SK-N-SH (cell line): ENCODE data around the gene JPH3. TPM values are rescaled to one million over a fixed set of nuclear protein-coding genes. Genes with fewer than 3 reads are reported as not detected.

Experiments
- CTCF ChIA-PET: fragments of 300-600, 350-600 bp; formaldehyde crosslinking; extraction: SDS; loops from one replicate; lab custom pipeline; 2021; lab: Yijun Ruan, JAX
- POLR2A ChIA-PET: fragments of 350-600 bp; sonication (Branson Sonifier 250); formaldehyde crosslinking; extraction: SDS; loops from one replicate; lab custom pipeline; 2020; ENCODE audit warnings: antibody characterized with exemption, inconsistent platforms; lab: Yijun Ruan, JAX
- DNase-seq: peaks from one replicate; pipeline ENCODE4 v3.0.0; 2012
- H2AFZ ChIP-seq: fragments of 200-600 bp; sonication (generic); 2 replicates; pipeline ENCODE4 v1.8.1; 2016; ENCODE audit warnings: antibody characterized with exemption, mild to moderate bottlenecking, low read depth
- H3F3A ChIP-seq: fragments of 200-600 bp; sonication (generic); replicated peaks from 2 replicates; pipeline ENCODE3; 2016; ENCODE audit warnings: antibody characterized with exemption, mild to moderate bottlenecking; ENCODE audit not compliant: insufficient read depth
- H3K27ac ChIP-seq, 2 experiments: fragments of 200-500 bp in 1 of 2; fragments of 200-600 bp in 1 of 2; sonication (Bioruptor generic) in 1 of 2; sonication (generic), shearing (Covaris generic) in 1 of 2; 2 replicates each; pipeline versions ENCODE4 v1.5.1 to v1.6.1; 2014 to 2016; ENCODE audit warnings: low read depth in 2 of 2, inconsistent platforms in 1 of 2, low read length in 1 of 2, mild to moderate bottlenecking in 1 of 2, mixed read lengths in 1 of 2
- H3K27me3 ChIP-seq: fragments of 200-600 bp; sonication (generic), shearing (Covaris generic); 2 replicates; pipeline ENCODE4 v1.6.1; 2016; ENCODE audit warnings: mixed run types; ENCODE audit not compliant: insufficient read depth
- H3K36me3 ChIP-seq, 2 experiments: fragments of 200-500 bp in 1 of 2; fragments of 200-600 bp in 1 of 2; sonication (Bioruptor generic) in 1 of 2; sonication (generic) in 1 of 2; replicated peaks in 1 of 2; 2 replicates each; pipeline versions ENCODE3 to v1.5.1; 2014 to 2016; ENCODE audit warnings: low read length in 1 of 2, mild to moderate bottlenecking in 1 of 2; ENCODE audit not compliant: insufficient read depth in 2 of 2, control insufficient read depth in 1 of 2
- H3K4me1 ChIP-seq, 2 experiments: fragments of 200-500 bp in 1 of 2; fragments of 200-600 bp in 1 of 2; sonication (Bioruptor generic) in 1 of 2; sonication (generic), shearing (Covaris generic) in 1 of 2; 2 replicates each; pipeline versions ENCODE4 v1.5.1 to v1.6.1; 2014 to 2016; ENCODE audit warnings: low read depth in 1 of 2, low read length in 1 of 2, mixed run types in 1 of 2; ENCODE audit not compliant: insufficient read depth in 2 of 2, control insufficient read depth in 1 of 2
- H3K4me2 ChIP-seq: fragments of 200-600 bp; sonication (generic), shearing (Covaris generic); 2 replicates; pipeline ENCODE4 v1.6.1; 2017; ENCODE audit warnings: mixed run types
- H3K4me3 ChIP-seq, 2 experiments: fragments of 200-500 bp in 1 of 2; fragments of 200-600 bp in 1 of 2; sonication (Bioruptor generic) in 1 of 2; sonication (generic), shearing (Covaris generic) in 1 of 2; 2 replicates each; pipeline versions ENCODE4 v1.5.1 to v1.8.1; 2014 to 2016; ENCODE audit warnings: low read depth in 2 of 2, inconsistent platforms in 1 of 2, low read length in 1 of 2, mild to moderate bottlenecking in 1 of 2, mixed read lengths in 1 of 2, moderate library complexity in 1 of 2
- H3K79me2 ChIP-seq: fragments of 200-600 bp; sonication (generic); 2 replicates; pipeline ENCODE4 v1.8.1; 2017; ENCODE audit warnings: mild to moderate bottlenecking; ENCODE audit not compliant: insufficient read depth
- H3K9ac ChIP-seq: fragments of 200-600 bp; sonication (generic); 2 replicates; pipeline ENCODE4 v1.6.1; 2017; ENCODE audit warnings: mixed run types
- H3K9me2 ChIP-seq: fragments of 200-600 bp; sonication (generic); 2 replicates; pipeline ENCODE4 v1.6.1; 2017; ENCODE audit warnings: mixed run types
- H3K9me3 ChIP-seq: fragments of 200-600 bp; sonication (generic); 2 replicates; pipeline ENCODE4 v1.6.1; 2017; ENCODE audit warnings: mixed run types, mild to moderate bottlenecking, moderate library complexity
- H4K20me1 ChIP-seq: fragments of 200-600 bp; sonication (generic); 2 replicates; pipeline ENCODE4 v1.6.1; 2017; ENCODE audit warnings: mild to moderate bottlenecking, mixed run types; ENCODE audit not compliant: insufficient read depth
- CHD2 ChIP-seq: fragments of 150-350 bp; IDR thresholded peaks from 2 replicates; pipeline ENCODE4 v1.6.1; 2018; ENCODE audit warnings: low read length; ENCODE audit not compliant: partially characterized antibody
- EZH2phosphoT487 ChIP-seq: fragments of 200-600 bp; sonication (generic); IDR thresholded peaks from 2 replicates; pipeline ENCODE4 v1.6.1; 2017; ENCODE audit warnings: low read depth, mixed run types, mild to moderate bottlenecking, antibody characterized with exemption, moderate library complexity, borderline replicate concordance
- FOSL2 ChIP-seq: IDR thresholded peaks from 2 replicates; pipeline ENCODE4 v1.4.0; 2012; ENCODE audit warnings: low read depth, mild to moderate bottlenecking, moderate library complexity, borderline replicate concordance
- FOXJ3 ChIP-seq: sonication (generic); formaldehyde crosslinking; IDR thresholded peaks from 2 replicates; pipeline ENCODE4 v1.5.1; 2020; ENCODE audit warnings: mild to moderate bottlenecking, missing genetic modification reagents
- GABPA ChIP-seq: IDR thresholded peaks from 2 replicates; pipeline ENCODE4 v1.4.0; 2012; ENCODE audit warnings: low read depth, mild to moderate bottlenecking
- GATA2 ChIP-seq: sonication (generic); formaldehyde crosslinking; IDR thresholded peaks from 2 replicates; pipeline ENCODE4 v1.5.0; 2020; ENCODE audit warnings: mild to moderate bottlenecking, missing genetic modification reagents
- JUND ChIP-seq: IDR thresholded peaks from 2 replicates; pipeline ENCODE4 v1.4.0; 2012
- MEF2A ChIP-seq: IDR thresholded peaks from 2 replicates; pipeline ENCODE4 v1.4.0; 2012; ENCODE audit warnings: low read depth, borderline replicate concordance
- NFIC ChIP-seq: IDR thresholded peaks from 2 replicates; pipeline ENCODE4 v1.4.0; 2012; ENCODE audit warnings: borderline replicate concordance
- NRF1 ChIP-seq: IDR thresholded peaks from 2 replicates; pipeline ENCODE4 v1.6.1; 2012; ENCODE audit warnings: low read depth, mild to moderate bottlenecking, low read length
- POLR2AphosphoS5 ChIP-seq: IDR thresholded peaks from 2 replicates; pipeline ENCODE4 v1.6.1; 2012; ENCODE audit warnings: low read depth, low read length
- RAD21 ChIP-seq: IDR thresholded peaks from 2 replicates; pipeline ENCODE4 v1.6.1; 2012; ENCODE audit warnings: mild to moderate bottlenecking, low read length
- RFX5 ChIP-seq: IDR thresholded peaks from 2 replicates; pipeline ENCODE4 v1.6.1; 2012; ENCODE audit warnings: mild to moderate bottlenecking, improper control_type of control experiment, low read length
- SIN3A ChIP-seq: IDR thresholded peaks from 2 replicates; pipeline ENCODE4 v1.6.1; 2012; ENCODE audit warnings: low read depth, mild to moderate bottlenecking, low read length, moderate library complexity, borderline replicate concordance
- TAF1 ChIP-seq: IDR thresholded peaks from 2 replicates; pipeline ENCODE4 v1.6.1; 2012; ENCODE audit warnings: low read depth, mild to moderate bottlenecking, low read length, moderate library complexity, borderline replicate concordance
- TCF12 ChIP-seq: IDR thresholded peaks from 2 replicates; pipeline ENCODE4 v1.4.0; 2012
- YY1 ChIP-seq: IDR thresholded peaks from 2 replicates; pipeline ENCODE4 v1.4.0; 2012; ENCODE audit warnings: low read depth, mild to moderate bottlenecking
- WGBS: methylation state at CpG from one replicate; pipeline ENCODE4 v1.1.6; 2017; ENCODE audit warnings: low lambda C conversion rate; 5-methylcytosine and 5-hydroxymethylcytosine counted together
- polyA plus RNA-seq, 3 experiments: library from polyadenylated mRNA; depleted of rRNA; stranded (reverse); fragments of >200 nt; gene quantifications; 2 replicates each; pipeline ENCODE4 v1.2.3, GENCODE V29; 2012
- TF ChIP-seq, protein P1 (sequence below): IDR thresholded peaks from 2 replicates; pipeline ENCODE4 v1.4.0; 2012; ENCODE audit warnings: low read depth, borderline replicate concordance
- TF ChIP-seq, protein P2 (sequence below): IDR thresholded peaks from 2 replicates; pipeline ENCODE4 v1.4.0; 2012; ENCODE audit warnings: low read depth, borderline replicate concordance
- TF ChIP-seq, protein P3 (sequence below): fragments of 150-350 bp; IDR thresholded peaks from 2 replicates; pipeline ENCODE4 v1.6.1; 2017; ENCODE audit warnings: antibody characterized with exemption, low read length, low read depth, borderline replicate concordance
- TF ChIP-seq, protein P4 (sequence below): fragments of 150-350 bp; IDR thresholded peaks from 2 replicates; pipeline ENCODE4 v1.6.1; 2016; ENCODE audit warnings: mild to moderate bottlenecking, low read depth, low read length
- TF ChIP-seq, protein P5 (sequence below): IDR thresholded peaks from 2 replicates; pipeline ENCODE4 v1.4.0; 2012; ENCODE audit warnings: low read depth
- TF ChIP-seq, protein P6 (sequence below): IDR thresholded peaks from 2 replicates; pipeline ENCODE4 v1.6.1; 2012; ENCODE audit warnings: mild to moderate bottlenecking, low read depth, low read length, moderate library complexity

Gene JPH3
- polyA plus RNA-seq, 1 of the 3 experiments (the other 2 are of a cell fraction), result 0.25 TPM

DNA sequence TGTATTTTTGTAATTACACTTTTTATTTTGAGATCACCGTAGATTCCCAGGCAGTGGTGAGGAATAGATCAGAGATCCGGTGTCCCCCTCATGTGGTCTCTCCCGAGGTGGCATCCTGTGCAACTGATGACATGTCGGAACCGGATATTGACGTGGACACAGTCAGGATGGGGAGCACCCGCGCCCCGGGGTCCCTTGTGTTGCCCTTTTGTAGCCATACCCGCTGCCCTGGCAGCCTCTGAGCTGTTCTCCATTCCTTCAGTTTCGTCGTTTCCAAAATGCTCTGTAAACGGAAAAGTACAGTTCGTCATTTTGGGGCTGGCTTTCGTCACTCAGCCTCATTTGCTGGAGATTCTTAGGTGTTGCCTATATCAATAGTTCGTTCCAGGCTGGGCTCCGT is 14.2 kb downstream of the JPH3 start (continued):
- no peak for TF ChIP-seq GATA2 (CRISPR knock-in tag)
- TF ChIP-seq, protein P1, sequence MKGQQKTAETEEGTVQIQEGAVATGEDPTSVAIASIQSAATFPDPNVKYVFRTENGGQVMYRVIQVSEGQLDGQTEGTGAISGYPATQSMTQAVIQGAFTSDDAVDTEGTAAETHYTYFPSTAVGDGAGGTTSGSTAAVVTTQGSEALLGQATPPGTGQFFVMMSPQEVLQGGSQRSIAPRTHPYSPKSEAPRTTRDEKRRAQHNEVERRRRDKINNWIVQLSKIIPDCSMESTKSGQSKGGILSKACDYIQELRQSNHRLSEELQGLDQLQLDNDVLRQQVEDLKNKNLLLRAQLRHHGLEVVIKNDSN, result no peak
- no peak for TF ChIP-seq POLR2AphosphoS5
- TF ChIP-seq, protein P2, sequence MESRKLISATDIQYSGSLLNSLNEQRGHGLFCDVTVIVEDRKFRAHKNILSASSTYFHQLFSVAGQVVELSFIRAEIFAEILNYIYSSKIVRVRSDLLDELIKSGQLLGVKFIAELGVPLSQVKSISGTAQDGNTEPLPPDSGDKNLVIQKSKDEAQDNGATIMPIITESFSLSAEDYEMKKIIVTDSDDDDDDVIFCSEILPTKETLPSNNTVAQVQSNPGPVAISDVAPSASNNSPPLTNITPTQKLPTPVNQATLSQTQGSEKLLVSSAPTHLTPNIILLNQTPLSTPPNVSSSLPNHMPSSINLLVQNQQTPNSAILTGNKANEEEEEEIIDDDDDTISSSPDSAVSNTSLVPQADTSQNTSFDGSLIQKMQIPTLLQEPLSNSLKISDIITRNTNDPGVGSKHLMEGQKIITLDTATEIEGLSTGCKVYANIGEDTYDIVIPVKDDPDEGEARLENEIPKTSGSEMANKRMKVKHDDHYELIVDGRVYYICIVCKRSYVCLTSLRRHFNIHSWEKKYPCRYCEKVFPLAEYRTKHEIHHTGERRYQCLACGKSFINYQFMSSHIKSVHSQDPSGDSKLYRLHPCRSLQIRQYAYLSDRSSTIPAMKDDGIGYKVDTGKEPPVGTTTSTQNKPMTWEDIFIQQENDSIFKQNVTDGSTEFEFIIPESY, result no peak

DNA sequence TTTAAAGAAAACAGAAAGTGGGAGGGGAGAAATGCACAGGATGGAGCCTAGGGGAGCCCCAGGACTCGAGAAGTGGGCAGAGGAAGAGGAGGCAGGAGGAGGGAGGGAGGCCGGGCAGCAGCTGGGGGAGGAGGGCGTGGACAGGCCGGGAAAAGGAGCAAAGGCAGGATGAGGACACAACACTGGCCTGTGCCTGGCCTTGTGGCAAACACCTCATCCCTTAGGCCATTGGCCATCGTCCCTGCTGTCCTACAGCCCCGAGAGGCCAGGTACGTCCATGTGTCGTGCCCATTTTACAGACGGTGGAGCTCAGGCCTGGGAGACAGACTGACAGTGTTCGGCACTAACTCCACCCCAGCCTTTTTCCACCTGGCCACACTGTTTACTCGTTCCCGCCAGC is 15.9 kb downstream of the JPH3 start:
- Histone ChIP-seq H3K9me2 (no peaks in the 10 kb centered on the region), H4K20me1 (no peaks in the 10 kb centered on the region), H3K9me3 (no peaks in the 10 kb centered on the region), H3F3A (no peaks in the 10 kb centered on the region), H3K79me2 (no peaks in the 10 kb centered on the region), H2AFZ (no peak overlapping the region), H3K36me3 (no peaks in the 10 kb centered on the region), H3K27me3 (no peaks in the 10 kb centered on the region; the same call in 1 of the 2 replicates), H3K4me2 (no peak overlapping the region), H3K4me3 (no peak overlapping the region), H3K27ac (no peak overlapping the region), H3K9ac (no peak overlapping the region), H3K4me1 (no peaks in the 10 kb centered on the region)
- 64% methylated on average over 8 of the region's 12 CpGs for WGBS
- no peak for DNase-seq
- ChIA-PET CTCF (interaction anchor here (1.2 to 1.6 kb wide), 3 partner anchors 12 to 19 kb away, joined by 3 to 11 read pairs (median 4); no protein-coding TSS in a partner anchor), POLR2A (no interaction called here)
- TF ChIP-seq TAF1, result no peak
- TF ChIP-seq NFIC, result no peak
- TF ChIP-seq FOSL2, result no peak
- no peak for TF ChIP-seq JUND
- no peak for TF ChIP-seq GABPA
- TF ChIP-seq, protein P3, sequence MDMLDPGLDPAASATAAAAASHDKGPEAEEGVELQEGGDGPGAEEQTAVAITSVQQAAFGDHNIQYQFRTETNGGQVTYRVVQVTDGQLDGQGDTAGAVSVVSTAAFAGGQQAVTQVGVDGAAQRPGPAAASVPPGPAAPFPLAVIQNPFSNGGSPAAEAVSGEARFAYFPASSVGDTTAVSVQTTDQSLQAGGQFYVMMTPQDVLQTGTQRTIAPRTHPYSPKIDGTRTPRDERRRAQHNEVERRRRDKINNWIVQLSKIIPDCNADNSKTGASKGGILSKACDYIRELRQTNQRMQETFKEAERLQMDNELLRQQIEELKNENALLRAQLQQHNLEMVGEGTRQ, result no peak
- TF ChIP-seq, protein P4, sequence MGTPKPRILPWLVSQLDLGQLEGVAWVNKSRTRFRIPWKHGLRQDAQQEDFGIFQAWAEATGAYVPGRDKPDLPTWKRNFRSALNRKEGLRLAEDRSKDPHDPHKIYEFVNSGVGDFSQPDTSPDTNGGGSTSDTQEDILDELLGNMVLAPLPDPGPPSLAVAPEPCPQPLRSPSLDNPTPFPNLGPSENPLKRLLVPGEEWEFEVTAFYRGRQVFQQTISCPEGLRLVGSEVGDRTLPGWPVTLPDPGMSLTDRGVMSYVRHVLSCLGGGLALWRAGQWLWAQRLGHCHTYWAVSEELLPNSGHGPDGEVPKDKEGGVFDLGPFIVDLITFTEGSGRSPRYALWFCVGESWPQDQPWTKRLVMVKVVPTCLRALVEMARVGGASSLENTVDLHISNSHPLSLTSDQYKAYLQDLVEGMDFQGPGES, result no peak
- no peak for TF ChIP-seq SIN3A
- no peak for TF ChIP-seq TCF12
- TF ChIP-seq NRF1, result no peak
- TF ChIP-seq YY1, result no peak
- TF ChIP-seq GATA2 (CRISPR knock-in tag), result no peak
- TF ChIP-seq, protein P5, sequence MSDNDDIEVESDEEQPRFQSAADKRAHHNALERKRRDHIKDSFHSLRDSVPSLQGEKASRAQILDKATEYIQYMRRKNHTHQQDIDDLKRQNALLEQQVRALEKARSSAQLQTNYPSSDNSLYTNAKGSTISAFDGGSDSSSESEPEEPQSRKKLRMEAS, result no peak
- no peak for TF ChIP-seq CHD2
- TF ChIP-seq RFX5, result no peak
- TF ChIP-seq MEF2A, result no peak
- no peak for TF ChIP-seq RAD21
- TF ChIP-seq, protein P6, sequence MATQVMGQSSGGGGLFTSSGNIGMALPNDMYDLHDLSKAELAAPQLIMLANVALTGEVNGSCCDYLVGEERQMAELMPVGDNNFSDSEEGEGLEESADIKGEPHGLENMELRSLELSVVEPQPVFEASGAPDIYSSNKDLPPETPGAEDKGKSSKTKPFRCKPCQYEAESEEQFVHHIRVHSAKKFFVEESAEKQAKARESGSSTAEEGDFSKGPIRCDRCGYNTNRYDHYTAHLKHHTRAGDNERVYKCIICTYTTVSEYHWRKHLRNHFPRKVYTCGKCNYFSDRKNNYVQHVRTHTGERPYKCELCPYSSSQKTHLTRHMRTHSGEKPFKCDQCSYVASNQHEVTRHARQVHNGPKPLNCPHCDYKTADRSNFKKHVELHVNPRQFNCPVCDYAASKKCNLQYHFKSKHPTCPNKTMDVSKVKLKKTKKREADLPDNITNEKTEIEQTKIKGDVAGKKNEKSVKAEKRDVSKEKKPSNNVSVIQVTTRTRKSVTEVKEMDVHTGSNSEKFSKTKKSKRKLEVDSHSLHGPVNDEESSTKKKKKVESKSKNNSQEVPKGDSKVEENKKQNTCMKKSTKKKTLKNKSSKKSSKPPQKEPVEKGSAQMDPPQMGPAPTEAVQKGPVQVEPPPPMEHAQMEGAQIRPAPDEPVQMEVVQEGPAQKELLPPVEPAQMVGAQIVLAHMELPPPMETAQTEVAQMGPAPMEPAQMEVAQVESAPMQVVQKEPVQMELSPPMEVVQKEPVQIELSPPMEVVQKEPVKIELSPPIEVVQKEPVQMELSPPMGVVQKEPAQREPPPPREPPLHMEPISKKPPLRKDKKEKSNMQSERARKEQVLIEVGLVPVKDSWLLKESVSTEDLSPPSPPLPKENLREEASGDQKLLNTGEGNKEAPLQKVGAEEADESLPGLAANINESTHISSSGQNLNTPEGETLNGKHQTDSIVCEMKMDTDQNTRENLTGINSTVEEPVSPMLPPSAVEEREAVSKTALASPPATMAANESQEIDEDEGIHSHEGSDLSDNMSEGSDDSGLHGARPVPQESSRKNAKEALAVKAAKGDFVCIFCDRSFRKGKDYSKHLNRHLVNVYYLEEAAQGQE, result no peak
- TF ChIP-seq FOXJ3 (CRISPR knock-in tag), result no peak
- no peak for TF ChIP-seq EZH2phosphoT487
